HG03060 (cell line): ENCODE results near the gene HDAC11.

Source experiments
- ATAC-seq: cut with Tn5 transposase; IDR thresholded peaks from one replicate; pipeline ENCODE4 v1.9.1; 2021; ENCODE audit warnings: low read depth, moderate number of reproducible peaks; ENCODE audit not compliant: unreplicated experiment

The HDAC11 gene

DNA sequence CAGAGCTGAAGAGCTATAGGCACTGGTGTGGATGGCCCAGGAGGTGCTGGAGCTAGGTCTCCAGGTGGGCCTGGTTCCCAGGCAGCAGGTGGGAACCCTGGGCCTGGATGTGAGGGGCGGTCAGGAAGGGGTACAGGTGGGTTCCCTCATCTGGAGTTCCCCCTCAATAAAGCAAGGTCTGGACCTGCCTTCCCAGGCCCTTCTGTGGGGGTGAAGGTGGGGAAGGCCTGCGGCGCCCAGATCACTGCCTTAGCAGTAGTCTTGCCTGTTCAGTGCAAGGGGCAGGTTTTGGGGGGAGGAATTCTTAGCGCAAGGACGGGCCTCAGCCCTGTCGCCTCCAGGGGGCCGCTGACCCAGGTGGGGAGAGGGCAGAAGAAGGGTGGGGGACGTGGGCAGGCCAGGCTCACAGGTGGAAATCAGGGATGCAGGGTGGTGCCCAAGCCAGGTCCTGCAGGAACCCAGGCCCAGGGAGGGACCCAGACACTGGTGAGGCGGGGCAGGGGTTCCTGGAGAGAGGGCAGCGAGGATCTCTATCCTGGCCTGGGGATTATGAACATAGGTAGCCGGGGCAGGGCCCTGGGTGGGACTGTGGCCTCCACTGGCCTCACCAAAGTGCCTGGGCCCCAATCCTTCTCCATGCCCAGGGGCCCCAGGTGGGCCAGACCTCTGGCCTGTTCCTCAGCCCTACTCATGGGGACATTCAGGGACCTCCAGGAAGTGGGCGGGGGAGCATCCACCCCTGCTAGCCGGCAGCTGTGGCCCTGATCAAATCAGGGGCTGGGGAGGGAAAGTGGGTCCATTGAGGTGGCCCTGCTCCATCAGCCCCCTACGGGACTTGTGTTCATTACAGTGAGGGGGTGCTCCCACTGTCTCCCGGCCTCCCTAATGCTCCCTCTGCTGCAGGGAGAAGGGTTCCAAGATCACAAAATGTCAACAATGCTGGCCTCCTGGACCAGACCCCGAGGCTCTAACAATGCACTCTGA lies 25.3 kb downstream of the HDAC11 start:
- no peak for ATAC-seq

DNA sequence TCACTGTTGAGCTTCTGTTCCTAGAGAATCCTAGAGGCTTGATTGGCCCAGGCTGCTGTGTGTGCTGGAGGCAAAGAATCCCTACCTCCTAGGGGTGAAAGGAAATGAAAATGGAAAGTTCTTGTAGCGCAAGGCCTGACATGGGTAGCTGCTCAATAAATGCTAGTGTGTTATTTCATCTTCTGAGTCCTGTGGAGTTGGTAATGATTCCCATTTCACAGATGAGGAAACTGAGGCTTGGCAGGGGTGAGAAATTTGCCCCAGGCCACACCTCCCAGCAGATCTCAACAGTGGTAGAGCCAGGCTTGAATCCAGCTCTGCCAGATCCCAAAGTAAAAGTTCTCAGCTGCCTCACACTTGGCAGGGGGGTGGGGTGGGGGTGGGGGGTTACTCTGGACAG lies 26.1 kb downstream of the HDAC11 start:
- no peak for ATAC-seq

GRCh38 chr3:13506680-13507079 lies 26.6 kb downstream of the HDAC11 start:
- ATAC-seq: no peak

GRCh38 chr3:13507247-13507569 lies 27.1 kb downstream of the HDAC11 start:
- ATAC-seq: no peak

DNA sequence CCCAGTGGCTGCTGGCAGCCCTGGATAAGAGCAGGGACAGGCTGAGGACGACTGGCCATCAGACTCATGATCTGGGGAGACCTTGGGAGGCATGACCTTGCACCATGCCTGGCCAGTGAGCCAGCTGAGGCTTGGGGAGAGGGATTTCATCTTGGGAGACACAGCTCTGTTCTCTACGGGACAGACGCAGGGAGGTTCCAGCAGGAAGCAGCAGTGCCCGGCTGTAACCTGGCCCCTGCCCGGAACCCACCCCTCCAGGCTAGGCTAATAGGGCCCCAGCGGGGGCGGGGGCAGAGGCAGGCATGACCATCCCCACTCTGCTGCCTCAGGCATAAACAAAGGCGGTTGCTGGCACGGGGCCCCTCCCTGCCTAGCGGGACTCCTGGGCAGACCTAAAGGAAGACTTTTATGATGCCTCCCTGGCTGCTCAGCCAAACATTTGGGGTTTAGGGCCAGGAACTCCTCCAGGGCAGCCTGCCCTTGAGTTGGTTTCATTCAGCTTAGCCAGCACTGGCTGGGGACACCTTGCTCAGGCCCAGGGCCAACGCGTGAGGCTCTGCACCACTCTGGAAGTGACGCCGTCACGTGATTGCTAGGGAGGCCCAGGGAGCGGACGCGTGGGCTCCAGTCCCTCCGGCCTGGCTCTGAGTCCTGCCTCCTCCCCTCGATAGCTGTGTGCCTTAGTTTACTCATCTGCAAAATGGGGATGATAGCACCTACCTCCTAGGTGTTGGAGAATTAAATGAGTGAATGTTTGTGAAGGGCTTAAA lies 27.6 kb downstream of the HDAC11 start:
- no peak for ATAC-seq

GRCh38 chr3:13508496-13508895 lies 28.4 kb downstream of the HDAC11 start:
- no peak for ATAC-seq

- no peak for ATAC-seq
These were observed 29.1 kb downstream of the HDAC11 start for GRCh38 chr3:13509059-13509815.

GRCh38 chr3:13509816-13510192 lies 29.7 kb downstream of the HDAC11 start:
- ATAC-seq: no peak

- no peak for ATAC-seq
These were observed 32.3 kb downstream of the HDAC11 start for GRCh38 chr3:13512451-13512850.

DNA sequence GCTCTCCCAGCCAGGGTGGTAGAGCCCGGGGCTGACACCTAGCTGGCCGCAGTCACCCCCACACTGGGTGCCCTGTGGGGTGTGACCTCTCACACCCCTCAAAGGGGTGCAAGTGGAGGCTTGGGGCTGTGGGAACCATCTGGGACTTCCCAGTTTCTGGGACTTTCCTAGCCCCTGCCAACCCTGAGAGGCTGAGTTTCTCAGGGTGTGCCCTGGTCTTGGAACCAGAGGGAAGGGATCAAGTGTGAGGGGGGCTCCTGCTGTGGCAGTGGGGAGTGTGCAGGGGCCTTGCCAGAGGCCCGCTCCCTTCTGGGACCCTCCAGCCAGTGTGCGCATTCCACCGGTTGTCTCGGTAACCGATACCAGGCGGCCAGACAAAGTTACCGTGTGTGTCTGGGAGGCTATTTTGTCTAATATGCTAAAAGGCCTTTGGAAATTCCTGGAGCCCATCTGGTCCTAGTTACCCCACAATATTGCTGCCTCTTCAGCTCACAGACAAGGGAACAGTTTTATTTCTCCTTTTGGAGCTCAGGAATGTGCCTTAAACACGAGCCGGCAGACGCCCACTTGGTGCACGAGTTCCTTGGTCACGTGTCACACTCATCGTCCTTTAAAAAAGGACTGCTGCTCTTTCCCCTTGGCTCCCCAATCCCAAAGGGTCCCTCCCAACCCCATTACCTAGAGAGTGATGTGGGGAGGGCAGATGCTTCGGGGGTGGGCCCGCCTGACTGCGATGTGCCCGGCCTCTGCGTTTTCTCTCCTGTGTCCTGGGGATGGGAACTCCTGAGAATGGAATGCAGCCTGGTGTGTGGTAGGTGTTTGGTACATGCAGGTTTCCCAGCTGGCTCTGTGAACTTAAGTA lies 33.2 kb downstream of the HDAC11 start:
- no peak for ATAC-seq

DNA sequence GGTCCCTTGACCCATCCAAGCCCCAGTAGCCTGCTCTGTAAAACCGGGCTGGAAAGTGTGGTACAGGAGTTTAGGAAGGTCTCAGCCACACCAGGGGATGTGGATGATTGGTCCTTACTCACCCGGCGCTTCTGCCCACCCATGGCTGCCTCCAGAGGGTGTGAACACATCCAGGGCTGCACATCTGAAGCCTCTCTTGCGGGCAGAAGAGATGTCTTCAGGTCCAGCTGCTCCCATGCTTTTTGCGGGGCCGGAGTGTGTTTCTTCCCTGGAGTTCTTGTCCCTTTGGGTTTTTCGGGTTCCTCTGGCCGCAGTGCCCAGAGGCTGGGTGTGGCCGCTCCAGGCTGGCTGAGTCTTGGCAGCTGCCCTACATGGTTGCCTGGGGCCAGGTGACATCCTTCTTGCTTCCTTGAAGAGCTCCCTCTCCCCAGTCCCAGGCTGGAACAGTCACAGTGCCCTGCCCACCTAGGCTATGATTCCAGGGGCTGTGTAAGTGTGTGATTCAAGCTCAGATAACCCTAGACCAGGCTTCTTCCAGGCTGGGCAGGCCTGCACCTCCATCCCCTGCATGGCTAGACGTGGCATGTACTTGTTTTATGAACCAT lies 33.9 kb downstream of the HDAC11 start:
- ATAC-seq: no peak

DNA sequence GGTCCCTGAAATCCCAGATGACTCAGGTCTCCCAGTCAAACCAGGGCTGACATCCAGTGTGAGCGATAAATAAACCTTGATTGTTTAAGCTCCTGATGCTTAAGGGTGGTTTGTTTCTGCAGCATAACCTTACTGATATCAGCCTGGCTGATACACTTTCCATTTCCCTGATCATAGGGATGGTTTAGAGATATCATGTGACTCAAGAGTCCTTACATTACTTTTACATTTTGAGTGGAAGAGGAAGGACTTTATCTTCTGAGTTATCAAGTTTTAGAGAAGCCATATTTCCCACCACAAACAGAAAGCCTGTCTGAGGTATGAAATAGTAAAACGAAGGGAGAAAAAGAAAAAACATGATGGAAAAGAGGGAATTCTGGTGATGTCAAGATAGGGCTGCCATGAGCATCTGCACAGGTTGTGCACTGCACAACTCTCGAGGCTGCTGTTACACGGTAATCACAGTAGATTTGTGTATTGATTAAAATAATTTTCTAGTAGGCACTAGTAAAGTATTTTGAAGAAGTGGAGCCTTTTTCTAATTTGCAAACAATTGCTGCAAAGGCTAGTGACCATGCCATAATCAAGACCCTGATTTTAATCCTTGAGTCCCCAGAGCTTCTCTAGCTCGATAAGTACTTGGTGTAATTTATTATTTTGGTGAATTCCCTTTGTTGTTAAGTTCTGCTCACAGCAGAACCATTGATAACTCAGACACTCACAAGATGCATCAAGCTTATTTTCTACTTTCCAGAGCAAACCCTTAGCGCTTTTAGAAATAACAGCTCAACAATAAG lies 34.7 kb downstream of the HDAC11 start:
- ATAC-seq: no peak

DNA sequence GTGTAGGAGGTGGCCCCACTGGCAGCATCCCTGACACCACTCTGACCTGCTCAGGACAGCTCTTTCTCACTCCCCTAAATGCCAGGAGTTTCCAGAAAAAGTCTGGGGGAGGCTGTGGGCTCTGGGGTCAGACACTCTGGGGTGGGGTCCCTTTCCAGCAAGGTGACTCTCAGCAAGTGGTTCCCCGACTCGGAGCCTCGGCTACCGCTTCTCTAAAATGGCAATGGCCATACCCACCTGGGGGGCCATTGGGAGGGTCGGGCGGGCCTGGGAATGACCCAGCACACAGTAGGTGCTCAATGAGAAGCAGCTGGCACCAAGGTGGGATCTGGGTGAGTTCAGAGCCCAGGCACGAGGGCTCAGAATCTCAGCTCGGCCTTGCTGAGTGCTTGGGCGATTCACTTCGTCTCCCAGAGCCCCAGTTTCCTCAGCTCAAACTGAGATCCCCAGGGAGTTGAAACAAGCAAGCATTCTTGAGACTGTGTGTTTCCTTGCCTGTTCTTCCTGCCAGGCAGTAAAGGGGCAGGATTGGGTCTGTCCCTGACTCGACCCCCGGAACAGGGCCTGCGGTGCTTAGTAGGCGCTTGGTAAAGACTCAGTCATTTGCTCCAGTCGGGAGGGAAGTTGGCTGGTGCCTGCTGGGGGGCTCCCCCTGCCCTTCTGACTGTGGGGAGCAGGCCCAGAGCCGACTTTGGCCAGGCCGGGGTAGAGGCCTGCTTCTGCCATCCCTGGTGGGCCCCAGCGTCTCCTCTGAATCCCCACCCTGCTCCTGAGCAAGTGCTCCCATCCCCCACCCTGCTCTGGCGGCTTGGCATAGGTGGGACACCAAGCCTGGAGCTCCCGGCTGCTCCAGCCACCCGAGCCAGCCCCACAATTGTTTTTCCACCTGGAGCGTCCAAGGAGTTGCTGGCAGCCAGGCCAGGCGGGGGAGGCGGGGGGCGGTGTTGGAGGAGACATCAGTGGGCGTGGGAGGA lies 36.0 kb downstream of the HDAC11 start:
- ATAC-seq: no peak

- ATAC-seq: no peak
These were observed 36.6 kb downstream of the HDAC11 start for GRCh38 chr3:13516760-13517135.

DNA sequence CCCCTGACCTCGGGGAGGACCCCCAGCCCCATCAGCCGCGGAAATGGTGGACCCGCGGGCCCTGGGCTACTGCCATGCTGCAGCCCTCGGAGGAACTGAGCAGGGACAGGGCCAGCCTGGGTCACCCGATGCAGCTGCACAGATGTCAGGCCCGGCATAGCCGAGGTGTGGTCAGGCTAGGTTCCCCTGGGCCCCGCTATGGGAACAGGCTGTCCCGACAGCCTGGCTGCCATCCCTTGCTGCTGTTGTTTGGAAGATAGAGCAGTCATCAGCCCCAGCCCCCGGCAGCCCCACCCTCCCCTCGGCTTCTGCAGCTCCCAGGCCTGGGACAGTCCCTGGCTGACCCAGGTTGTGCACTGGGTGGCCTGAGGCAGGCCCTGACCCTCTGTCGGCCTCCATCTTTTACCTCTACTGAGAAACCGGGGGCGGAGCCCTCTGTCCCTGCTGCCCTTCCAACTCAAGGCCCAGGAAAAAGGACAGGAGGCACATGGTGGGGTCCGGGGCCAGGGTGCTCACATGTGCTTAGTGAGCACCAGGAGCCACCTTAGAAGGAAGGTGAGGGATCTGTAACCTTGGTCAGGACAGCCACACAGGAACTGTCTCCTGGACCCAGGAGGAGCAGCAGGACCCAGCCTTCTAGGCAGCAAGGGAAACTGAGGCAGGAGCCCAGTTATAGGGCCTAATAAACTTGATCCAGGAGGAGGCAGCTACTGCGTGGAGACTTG lies 37.3 kb downstream of the HDAC11 start:
- ATAC-seq: no peak

- ATAC-seq: no peak
These were observed 38.4 kb downstream of the HDAC11 start for GRCh38 chr3:13518516-13518953.
